Measurements from ENCODE around the gene TAF11. TPM values are rescaled to one million over a fixed set of nuclear protein-coding genes. Genes with fewer than 3 reads are reported as not detected.

Gene TAF11
- total RNA-seq, 1 experiment from 2014 or later = 44.1 TPM

- Mint-ChIP-seq H3K27me3 (ENCODE audit: low read depth) (no peaks in the 10 kb centered on the region), H3K4me1 (0 out of 2 replicates have a peak, but pooled peaks cover 4% of the 10 kb centered on the region), H3K4me3 (no peak overlapping the region), H3K9me3 (no peaks in the 10 kb centered on the region), H3K27ac (no peak overlapping the region), H3K36me3 (peaks cover 21% of the 10 kb centered on the region)
- CTCF ChIA-PET = no interaction called here
- ATAC-seq (no peak), DNase-seq (ENCODE audit: low spot score) (no peak)
- POLR2A ChIA-PET = no interaction called here
- TF ChIP-seq ESRRA (CRISPR knock-in tag; IDR thresholded peaks at IDR 0.05; ENCODE audit: borderline replicate concordance) (no peak), PRRX2 (CRISPR knock-in tag; IDR thresholded peaks at IDR 0.05) (no peak), ZBTB21 (CRISPR knock-in tag; IDR thresholded peaks at IDR 0.05; ENCODE audit: borderline replicate concordance) (no peak), CDX4 (CRISPR knock-in tag; IDR thresholded peaks at IDR 0.05; ENCODE audit: borderline replicate concordance) (no peak), ZNF425 (CRISPR knock-in tag; conservative IDR thresholded peaks at IDR 0.05) (no peak), ZNF671 (CRISPR knock-in tag; IDR thresholded peaks at IDR 0.05) (no peak), HMGA2 (CRISPR knock-in tag; IDR thresholded peaks at IDR 0.05) (no peak), KAT7 (CRISPR knock-in tag; IDR thresholded peaks at IDR 0.05; ENCODE audit: borderline replicate concordance) (no peak), IRF2 (CRISPR knock-in tag; IDR thresholded peaks at IDR 0.05; ENCODE audit: borderline replicate concordance, low read depth) (no peak), OVOL2 (CRISPR knock-in tag; IDR thresholded peaks at IDR 0.05; ENCODE audit: borderline replicate concordance) (no peak), ZNF121 (CRISPR knock-in tag; IDR thresholded peaks at IDR 0.05) (no peak), ETV6 (CRISPR knock-in tag; IDR thresholded peaks at IDR 0.05) (no peak), GRHL2 (CRISPR knock-in tag; IDR thresholded peaks at IDR 0.05; ENCODE audit: insufficient replicate concordance, severe bottlenecking) (no peak)
- TF ChIP-seq, protein P1, sequence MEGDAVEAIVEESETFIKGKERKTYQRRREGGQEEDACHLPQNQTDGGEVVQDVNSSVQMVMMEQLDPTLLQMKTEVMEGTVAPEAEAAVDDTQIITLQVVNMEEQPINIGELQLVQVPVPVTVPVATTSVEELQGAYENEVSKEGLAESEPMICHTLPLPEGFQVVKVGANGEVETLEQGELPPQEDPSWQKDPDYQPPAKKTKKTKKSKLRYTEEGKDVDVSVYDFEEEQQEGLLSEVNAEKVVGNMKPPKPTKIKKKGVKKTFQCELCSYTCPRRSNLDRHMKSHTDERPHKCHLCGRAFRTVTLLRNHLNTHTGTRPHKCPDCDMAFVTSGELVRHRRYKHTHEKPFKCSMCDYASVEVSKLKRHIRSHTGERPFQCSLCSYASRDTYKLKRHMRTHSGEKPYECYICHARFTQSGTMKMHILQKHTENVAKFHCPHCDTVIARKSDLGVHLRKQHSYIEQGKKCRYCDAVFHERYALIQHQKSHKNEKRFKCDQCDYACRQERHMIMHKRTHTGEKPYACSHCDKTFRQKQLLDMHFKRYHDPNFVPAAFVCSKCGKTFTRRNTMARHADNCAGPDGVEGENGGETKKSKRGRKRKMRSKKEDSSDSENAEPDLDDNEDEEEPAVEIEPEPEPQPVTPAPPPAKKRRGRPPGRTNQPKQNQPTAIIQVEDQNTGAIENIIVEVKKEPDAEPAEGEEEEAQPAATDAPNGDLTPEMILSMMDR (IDR thresholded peaks at IDR 0.05) = no peak
These were observed 52.9 kb downstream of the TAF11 start for GRCh38 chr6:34834789-34835518.

DNA sequence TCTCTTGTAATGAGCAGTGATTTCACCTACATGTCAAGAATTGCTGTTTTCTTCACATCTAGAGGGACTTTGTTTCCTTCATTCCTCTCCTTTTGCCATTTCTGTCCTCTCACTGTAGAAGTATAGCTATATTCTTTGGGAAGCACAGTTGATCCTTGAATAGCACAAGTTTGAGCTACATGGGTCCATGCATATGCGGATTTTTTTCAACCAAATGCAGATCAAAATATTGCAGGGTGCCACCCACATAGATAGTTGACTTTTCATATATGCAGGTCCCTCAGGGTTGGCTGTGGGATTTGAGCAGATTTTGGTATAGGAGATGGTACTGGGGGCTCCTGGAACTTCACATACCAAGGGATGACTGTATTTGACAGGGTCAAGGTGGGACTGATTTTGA, 54.9 kb downstream of the TAF11 start:
- ATAC-seq = no peak
- ChIA-PET CTCF (no interaction called here), POLR2A (no interaction called here)
- no peak overlapping the region for H3K4me3 Mint-ChIP-seq
- 0 out of 2 replicates have a peak overlapping the region, but pooled peaks have one; percentile 40 for H3K27ac Mint-ChIP-seq
- no peaks in the 10 kb centered on the region for H3K9me3 Mint-ChIP-seq
- H3K27me3 Mint-ChIP-seq (ENCODE audit: low read depth) = no peaks in the 10 kb centered on the region
- 0 out of 2 replicates have a peak, but pooled peaks cover 4% of the 10 kb centered on the region for H3K4me1 Mint-ChIP-seq
- no peak for DNase-seq (ENCODE audit: low spot score)
- peaks cover 28% of the 10 kb centered on the region for H3K36me3 Mint-ChIP-seq
- TF ChIP-seq ARID4B (CRISPR knock-in tag; IDR thresholded peaks at IDR 0.05; ENCODE audit: borderline replicate concordance) (no peak), CREM (CRISPR knock-in tag; IDR thresholded peaks at IDR 0.05) (no peak)
- TF ChIP-seq, protein P2, sequence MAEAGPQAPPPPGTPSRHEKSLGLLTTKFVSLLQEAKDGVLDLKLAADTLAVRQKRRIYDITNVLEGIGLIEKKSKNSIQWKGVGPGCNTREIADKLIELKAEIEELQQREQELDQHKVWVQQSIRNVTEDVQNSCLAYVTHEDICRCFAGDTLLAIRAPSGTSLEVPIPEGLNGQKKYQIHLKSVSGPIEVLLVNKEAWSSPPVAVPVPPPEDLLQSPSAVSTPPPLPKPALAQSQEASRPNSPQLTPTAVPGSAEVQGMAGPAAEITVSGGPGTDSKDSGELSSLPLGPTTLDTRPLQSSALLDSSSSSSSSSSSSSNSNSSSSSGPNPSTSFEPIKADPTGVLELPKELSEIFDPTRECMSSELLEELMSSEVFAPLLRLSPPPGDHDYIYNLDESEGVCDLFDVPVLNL (CRISPR knock-in tag; IDR thresholded peaks at IDR 0.05; ENCODE audit: borderline replicate concordance, low read depth) = no peak
- TF ChIP-seq, protein P3, sequence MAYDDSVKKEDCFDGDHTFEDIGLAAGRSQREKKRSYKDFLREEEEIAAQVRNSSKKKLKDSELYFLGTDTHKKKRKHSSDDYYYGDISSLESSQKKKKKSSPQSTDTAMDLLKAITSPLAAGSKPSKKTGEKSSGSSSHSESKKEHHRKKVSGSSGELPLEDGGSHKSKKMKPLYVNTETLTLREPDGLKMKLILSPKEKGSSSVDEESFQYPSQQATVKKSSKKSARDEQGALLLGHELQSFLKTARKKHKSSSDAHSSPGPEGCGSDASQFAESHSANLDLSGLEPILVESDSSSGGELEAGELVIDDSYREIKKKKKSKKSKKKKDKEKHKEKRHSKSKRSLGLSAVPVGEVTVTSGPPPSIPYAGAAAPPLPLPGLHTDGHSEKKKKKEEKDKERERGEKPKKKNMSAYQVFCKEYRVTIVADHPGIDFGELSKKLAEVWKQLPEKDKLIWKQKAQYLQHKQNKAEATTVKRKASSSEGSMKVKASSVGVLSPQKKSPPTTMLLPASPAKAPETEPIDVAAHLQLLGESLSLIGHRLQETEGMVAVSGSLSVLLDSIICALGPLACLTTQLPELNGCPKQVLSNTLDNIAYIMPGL (CRISPR knock-in tag; IDR thresholded peaks at IDR 0.05) = no peak
